IMR-90 (cell line): Measurements from ENCODE around the gene KLF2. TPM values are rescaled to one million over a fixed set of nuclear protein-coding genes. Genes with fewer than 3 reads are reported as not detected.

Experiments
- ATAC-seq: fragments of 200-7000 bp; cut with Tn5 transposase; 2 replicates; pipeline ENCODE4 v1.9.1; 2020; ENCODE audit warnings: low read depth, mild to moderate bottlenecking, moderate library complexity
- BruUV-seq: library from RNA; stranded (reverse); fragments of 400-500 nt; replicated peaks from 2 replicates; lab custom pipeline; 2021; lab: Mats Ljungman, UMichigan
- CTCF ChIA-PET: fragments of 300-600 bp; formaldehyde crosslinking; extraction: SDS; loops from one replicate; lab custom pipeline; 2021; ENCODE audit warnings: antibody characterized with exemption; lab: Yijun Ruan, JAX
- POLR2A ChIA-PET: fragments of 300-600 bp; sonication (Branson Sonifier 250); formaldehyde crosslinking; loops from one replicate; lab custom pipeline; 2022; ENCODE audit warnings: antibody characterized with exemption; ENCODE audit not compliant: unreplicated experiment; lab: Charles Lee
- DNase-seq: peaks from one replicate; pipeline ENCODE4 v3.0.0; 2013
- H2AFZ ChIP-seq: replicated peaks from 2 replicates; pipeline ENCODE3; 2013; ENCODE audit warnings: low read length, mild to moderate bottlenecking; ENCODE audit not compliant: poor library complexity
- H2AK5ac ChIP-seq: 2 replicates; pipeline ENCODE4 v1.6.1; 2013; ENCODE audit warnings: low read depth, low read length, inconsistent platforms
- H2AK9ac ChIP-seq: replicated peaks from 2 replicates; pipeline ENCODE3; 2013; ENCODE audit warnings: mild to moderate bottlenecking, low read depth, low read length, moderate library complexity; ENCODE audit not compliant: poor library complexity
- H2BK120ac ChIP-seq: 2 replicates; pipeline ENCODE4 v1.6.1; 2013; ENCODE audit warnings: low read depth, low read length, inconsistent platforms
- H2BK15ac ChIP-seq: 3 replicates; pipeline ENCODE4 v1.6.1; 2013; ENCODE audit warnings: low read depth, low read length, inconsistent platforms
- H2BK20ac ChIP-seq: 2 replicates; pipeline ENCODE4 v1.6.1; 2013; ENCODE audit warnings: low read depth, mild to moderate bottlenecking, inconsistent platforms, low read length, moderate library complexity
- H2BK5ac ChIP-seq: 2 replicates; pipeline ENCODE4 v1.6.1; 2013; ENCODE audit warnings: mild to moderate bottlenecking, low read depth, low read length, inconsistent platforms; ENCODE audit not compliant: poor library complexity, severe bottlenecking
- H3K14ac ChIP-seq: replicated peaks from 2 replicates; pipeline ENCODE4 v1.6.1; 2013; ENCODE audit warnings: low read depth, low read length, inconsistent platforms
- H3K18ac ChIP-seq: 2 replicates; pipeline ENCODE4 v1.6.1; 2013; ENCODE audit warnings: low read depth, low read length, control low read depth
- H3K23ac ChIP-seq: 2 replicates; pipeline ENCODE4 v1.6.1; 2013; ENCODE audit warnings: low read depth, low read length, inconsistent platforms
- H3K27ac ChIP-seq: 2 replicates; pipeline ENCODE4 v1.5.1; 2013; ENCODE audit warnings: mild to moderate bottlenecking, control low read depth, low read length; ENCODE audit not compliant: insufficient read depth
- H3K27me3 ChIP-seq: 2 replicates; pipeline ENCODE4 v1.6.1; 2013; ENCODE audit warnings: low read length; ENCODE audit not compliant: control insufficient read depth, insufficient read depth
- H3K36me3 ChIP-seq: 2 replicates; pipeline ENCODE4 v1.6.1; 2013; ENCODE audit warnings: low read length, mixed read lengths; ENCODE audit not compliant: control insufficient read depth, insufficient read depth
- H3K4ac ChIP-seq: 2 replicates; pipeline ENCODE4 v1.6.1; 2013; ENCODE audit warnings: low read depth, low read length, inconsistent platforms
- H3K4me1 ChIP-seq: 2 replicates; pipeline ENCODE4 v1.6.1; 2013; ENCODE audit warnings: low read length, mixed read lengths; ENCODE audit not compliant: control insufficient read depth, insufficient read depth
- H3K4me2 ChIP-seq: 2 replicates; pipeline ENCODE4 v1.6.1; 2013; ENCODE audit warnings: low read depth, mild to moderate bottlenecking, control low read depth, low read length, moderate library complexity
- H3K4me3 ChIP-seq: 2 replicates; pipeline ENCODE4 v1.5.1; 2013; ENCODE audit warnings: low read depth, mild to moderate bottlenecking, control low read depth, low read length, moderate library complexity; ENCODE audit not compliant: insufficient read depth
- H3K56ac ChIP-seq: 2 replicates; pipeline ENCODE4 v1.6.1; 2013; ENCODE audit warnings: low read length, inconsistent platforms; ENCODE audit not compliant: insufficient read depth; ENCODE audit errors: extremely low read depth
- H3K79me1 ChIP-seq, 2 experiments: 2 replicates each; pipeline ENCODE4 v1.6.1; 2013; ENCODE audit warnings: low read length in 2 of 2, inconsistent platforms in 1 of 2, low read depth in 1 of 2
- H3K9ac ChIP-seq: 2 replicates; pipeline ENCODE4 v1.6.1; 2013; ENCODE audit warnings: low read depth, low read length, control low read depth
- H3K9me1 ChIP-seq: 2 replicates; pipeline ENCODE4 v1.6.1; 2013; ENCODE audit warnings: low read length, inconsistent platforms; ENCODE audit not compliant: insufficient read depth
- H3K9me3 ChIP-seq: 2 replicates; pipeline ENCODE4 v1.6.1; 2013; ENCODE audit warnings: low read length; ENCODE audit not compliant: control insufficient read depth, insufficient read depth
- H4K20me1 ChIP-seq: 2 replicates; pipeline ENCODE4 v1.6.1; 2013; ENCODE audit warnings: low read length, inconsistent platforms; ENCODE audit not compliant: insufficient read depth
- H4K5ac ChIP-seq: 2 replicates; pipeline ENCODE4 v1.6.1; 2013; ENCODE audit warnings: mild to moderate bottlenecking, low read depth, low read length, control low read depth
- H4K8ac ChIP-seq, 2 experiments: 2 replicates each; pipeline ENCODE4 v1.6.1; 2013; ENCODE audit warnings: low read depth in 2 of 2, low read length in 2 of 2, control low read depth in 1 of 2, inconsistent platforms in 1 of 2
- H4K91ac ChIP-seq: 2 replicates; pipeline ENCODE4 v1.6.1; 2013; ENCODE audit warnings: low read depth, low read length, inconsistent platforms; ENCODE audit not compliant: insufficient read depth
- BHLHE40 ChIP-seq: fragments of 150-350 bp; IDR thresholded peaks from 2 replicates; pipeline ENCODE4 v1.6.1; 2016; ENCODE audit warnings: mild to moderate bottlenecking, low read depth, low read length
- CEBPB ChIP-seq: IDR thresholded peaks from 2 replicates; pipeline ENCODE4 v1.6.1; 2012; ENCODE audit warnings: low read depth, low read length, improper control_type of control experiment
- CTCF ChIP-seq: conservative IDR thresholded peaks from 2 replicates; pipeline ENCODE4 v1.5.1; 2012; ENCODE audit warnings: mild to moderate bottlenecking, low read depth, low read length, improper control_type of control experiment
- FOS ChIP-seq: fragments of 150-350 bp; IDR thresholded peaks from 2 replicates; pipeline ENCODE4 v1.6.1; 2016; ENCODE audit warnings: low read depth, low read length
- MAFK ChIP-seq: IDR thresholded peaks from 2 replicates; pipeline ENCODE4 v1.6.1; 2012; ENCODE audit warnings: low read depth, low read length, improper control_type of control experiment
- MAZ ChIP-seq: IDR thresholded peaks from 2 replicates; pipeline ENCODE4 v1.6.1; 2012; ENCODE audit warnings: low read depth, mild to moderate bottlenecking, low read length, improper control_type of control experiment, moderate library complexity, borderline replicate concordance
- MXI1 ChIP-seq: IDR thresholded peaks from 2 replicates; pipeline ENCODE4 v1.6.1; 2012; ENCODE audit warnings: low read depth, mild to moderate bottlenecking, low read length, moderate library complexity, borderline replicate concordance
- NFE2L2 ChIP-seq: fragments of 150-350 bp; IDR thresholded peaks from 2 replicates; pipeline ENCODE4 v1.6.1; 2016; ENCODE audit warnings: low read depth, mild to moderate bottlenecking, low read length
- POLR2A ChIP-seq: IDR thresholded peaks from 2 replicates; pipeline ENCODE4 v1.6.1; 2012; ENCODE audit warnings: mild to moderate bottlenecking, low read depth, low read length
- RAD21 ChIP-seq: IDR thresholded peaks from 2 replicates; pipeline ENCODE4 v1.6.1; 2012; ENCODE audit warnings: low read length, improper control_type of control experiment
- RCOR1 ChIP-seq: IDR thresholded peaks from 2 replicates; pipeline ENCODE4 v1.6.1; 2012; ENCODE audit warnings: mild to moderate bottlenecking, low read length, improper control_type of control experiment; ENCODE audit not compliant: insufficient replicate concordance
- SMC3 ChIP-seq: fragments of 150-350 bp; IDR thresholded peaks from 2 replicates; pipeline ENCODE4 v1.6.1; 2016; ENCODE audit warnings: low read depth, mild to moderate bottlenecking, antibody characterized with exemption, low read length, moderate library complexity
- USF2 ChIP-seq: fragments of 150-350 bp; IDR thresholded peaks from 2 replicates; pipeline ENCODE4 v1.6.1; 2017; ENCODE audit warnings: mild to moderate bottlenecking, antibody characterized with exemption, low read length, low read depth
- WGBS, 2 experiments: methylation state at CpG; one replicate each; pipeline versions ENCODE4 v1.1.5 to v1.1.7; 2013; ENCODE audit warnings: missing lambda C conversion rate in 2 of 2; ENCODE audit not compliant: insufficient read length in 1 of 2; ENCODE audit errors: extremely low coverage in 2 of 2; 5-methylcytosine and 5-hydroxymethylcytosine counted together
- dilution Hi-C: fragments of 300-500 bp; cut with HindIII; formaldehyde crosslinking; loops from one replicate; pipeline ENCODE4 v1.14.3; 2018; ENCODE audit warnings: low sequenced_read_pairs; ENCODE audit not compliant: unreplicated experiment
- in situ Hi-C: fragments of 300-500 bp; cut with MboI; formaldehyde crosslinking; loops from 3 replicates; pipeline ENCODE4 v1.14.3; 2019; ENCODE audit warnings: low sequenced_read_pairs, inconsistent platforms, mixed read lengths
- intact Hi-C: fragments of 100-400 bp; cut with micrococcal nuclease; formaldehyde crosslinking; loops from 2 replicates; pipeline ENCODE4 v1.10.0; 2022
- polyA plus RNA-seq, 3 experiments: library from polyadenylated mRNA; depleted of rRNA; stranded (reverse); fragments of >200 nt; gene quantifications; 2 replicates each; pipeline ENCODE4 v1.2.3, GENCODE V29; 2012; ENCODE audit warnings: low replicate concordance in 1 of 3
- total RNA-seq: library from RNA; depleted of rRNA; stranded (reverse); fragments of >200 nt; gene quantifications from 2 replicates; pipeline ENCODE4 v1.2.3, GENCODE V29; 2012

Gene KLF2
- total and polyA plus RNA-seq, 2 of the 4 experiments (the other 2 are of a cell fraction), result 1.1 to 34.4 TPM

GRCh38 chr19:16336571-16336970 lies 11.9 kb downstream of the KLF2 start:
- H3K9me3 ChIP-seq, result no peaks in the 10 kb centered on the region
- CTCF ChIA-PET, result interaction anchor here (0.6 kb wide), 1 partner anchor 32 kb away, joined by 3 read pairs; no protein-coding TSS in a partner anchor
- peak overlapping the region; percentile 12; the same call in 1 of the 2 replicates for H4K91ac ChIP-seq
- no TSS peak for BruUV-seq
- H2AFZ ChIP-seq, result no peak overlapping the region
- DNase-seq (peak; percentile 65), ATAC-seq (peak; percentile 28)
- no peak overlapping the region; the same call in 1 of the 2 replicates for H3K4me2 ChIP-seq
- H2BK15ac ChIP-seq, result no peak overlapping the region; the same call in 2 of the 3 replicates
- H3K9ac ChIP-seq, result no peak overlapping the region
- dilution Hi-C loops, result no loop called here
- peak overlapping the region; percentile 43 for H2AK5ac ChIP-seq
- in situ Hi-C loops, result no loop called here
- H3K14ac ChIP-seq, result peak overlapping the region; percentile 1; the same call in 1 of the 2 replicates
- no peaks in the 10 kb centered on the region for H3K36me3 ChIP-seq
- H3K56ac ChIP-seq, result no peak overlapping the region
- H3K9me1 ChIP-seq, result peaks cover 13% of the 10 kb centered on the region
- no peaks in the 10 kb centered on the region for H3K27me3 ChIP-seq
- no peak overlapping the region for H3K18ac ChIP-seq
- intact Hi-C loops, result no loop called here
- H4K8ac ChIP-seq, result peak overlapping the region in 1 of 2 experiments; percentile 47; a peak in 1 of 4 replicates
- H3K23ac ChIP-seq, result 0 out of 2 replicates have a peak overlapping the region, but pooled peaks have one; percentile 48
- H2BK120ac ChIP-seq, result peak overlapping the region; percentile 91
- POLR2A ChIA-PET, result no interaction called here
- peak overlapping the region; percentile 65 for H3K4ac ChIP-seq
- H4K20me1 ChIP-seq, result no peaks in the 10 kb centered on the region
- 0 out of 2 replicates have a peak overlapping the region, but pooled peaks have one; percentile 19 for H4K5ac ChIP-seq
- H2AK9ac ChIP-seq, result no peak overlapping the region
- peaks cover 18% of the 10 kb centered on the region for H3K4me1 ChIP-seq
- H2BK5ac ChIP-seq, result peak overlapping the region; percentile 43
- H3K27ac ChIP-seq, result peak overlapping the region; percentile 60; the same call in 1 of the 2 replicates
- no CpG with 5 or more reads among the region's 4 CpGs for WGBS, 2 experiments
- H2BK20ac ChIP-seq, result peak overlapping the region; percentile 69; the same call in 1 of the 2 replicates
- TF ChIP-seq MAFK (no peak), MXI1 (no peak), MAZ (no peak), POLR2A (no peak), CTCF (no peak), USF2 (no peak), NFE2L2 (no peak), CEBPB (no peak), SMC3 (no peak), FOS (no peak), BHLHE40 (no peak), RCOR1 (no peak), RAD21 (no peak)
- no peak overlapping the region for H3K4me3 ChIP-seq
- no peaks in the 10 kb centered on the region; a peak in 1 of 4 replicates for H3K79me1 ChIP-seq
